NCI-H2227 (cell line): ENCODE results near the gene SLC24A3.

ENCODE experiments used
- DNase-seq: peaks from one replicate; lab custom pipeline; 2025; ENCODE audit not compliant: unreplicated experiment; lab: John Stamatoyannopoulos, UW

SLC24A3 gene

DNA sequence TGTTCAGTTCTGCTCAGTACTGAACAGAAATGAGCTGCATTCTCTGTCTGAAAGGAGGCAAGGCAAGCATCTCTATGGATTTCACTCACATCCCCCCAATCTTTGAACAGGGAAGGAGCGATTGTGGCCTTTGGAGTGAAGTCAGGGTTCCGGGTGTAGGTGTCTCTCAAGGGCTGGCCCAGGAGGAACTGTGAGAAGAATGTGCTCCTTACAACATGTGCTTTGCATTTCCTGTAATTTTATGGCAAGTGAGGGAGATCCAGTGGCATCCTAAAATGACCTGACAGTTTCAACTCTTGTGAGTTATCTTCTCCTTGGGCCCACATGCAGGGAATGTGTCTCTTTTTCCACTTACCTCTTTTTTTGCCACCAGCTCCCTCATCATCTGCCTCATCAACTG lies 482.6 kb downstream of the SLC24A3 start:
- DNase-seq, result no peak

- no peak for DNase-seq
These were observed 484.2 kb downstream of the SLC24A3 start for GRCh38 chr20:19696620-19697019.

DNA sequence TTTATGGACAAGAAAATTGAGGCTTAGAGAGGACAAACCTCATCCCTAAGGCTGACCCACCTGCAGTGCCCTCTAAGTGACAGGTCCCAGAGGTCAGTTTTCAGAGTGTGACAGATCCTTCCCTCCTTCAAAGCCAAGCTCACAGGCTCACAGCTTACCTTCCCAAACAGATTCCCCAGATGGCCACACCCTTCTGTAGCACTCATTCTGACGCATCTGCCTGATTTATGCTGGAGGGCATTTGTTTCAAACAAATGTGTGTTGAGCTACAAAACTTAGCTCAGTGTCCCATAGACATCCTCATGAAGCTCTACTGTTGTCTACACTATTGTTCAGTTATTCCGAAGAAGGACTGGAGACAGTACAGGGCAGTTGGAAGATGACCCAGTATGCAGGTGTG lies 485.0 kb downstream of the SLC24A3 start:
- no peak for DNase-seq

- no peak for DNase-seq
These were observed 486.9 kb downstream of the SLC24A3 start for GRCh38 chr20:19699180-19699971.

GRCh38 chr20:19701429-19701828 lies 489.0 kb downstream of the SLC24A3 start:
- DNase-seq, result no peak

GRCh38 chr20:19706463-19706862 lies 494.0 kb downstream of the SLC24A3 start:
- DNase-seq, result no peak

DNA sequence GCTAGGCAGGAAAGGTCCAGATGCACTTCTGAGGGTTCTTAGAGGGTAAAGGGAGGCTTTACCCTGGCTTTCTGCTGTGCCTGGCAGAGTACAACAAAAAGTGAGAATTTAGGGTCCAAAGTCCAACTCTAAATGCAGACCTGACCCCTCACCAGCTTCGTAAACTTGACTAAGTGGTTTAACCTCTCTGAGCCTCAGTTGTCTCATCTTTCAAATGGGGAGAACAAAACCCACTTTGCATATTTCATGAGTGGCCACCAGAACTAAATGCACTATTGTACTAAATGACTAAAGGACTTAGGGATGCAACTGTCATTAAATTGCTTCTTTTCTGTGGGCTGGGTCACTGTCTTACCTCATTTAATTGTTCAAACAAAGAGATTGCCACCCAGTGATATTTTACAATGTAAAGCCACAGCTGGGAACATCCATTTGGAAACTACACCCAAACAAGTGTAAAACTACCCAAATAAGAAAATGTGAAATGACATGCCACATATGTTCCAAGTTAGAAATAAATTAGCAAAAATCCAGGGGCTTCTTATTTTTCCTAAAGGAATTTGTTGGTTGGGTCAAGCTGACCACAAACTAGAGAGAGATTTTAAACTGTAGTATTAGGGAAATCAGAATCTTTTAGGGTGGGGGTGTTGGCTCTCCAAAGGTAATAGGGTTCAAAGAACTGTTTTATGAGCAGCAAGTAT lies 497.3 kb downstream of the SLC24A3 start:
- no peak for DNase-seq

- no peak for DNase-seq
These were observed 498.1 kb downstream of the SLC24A3 start for GRCh38 chr20:19710336-19711120.

DNA sequence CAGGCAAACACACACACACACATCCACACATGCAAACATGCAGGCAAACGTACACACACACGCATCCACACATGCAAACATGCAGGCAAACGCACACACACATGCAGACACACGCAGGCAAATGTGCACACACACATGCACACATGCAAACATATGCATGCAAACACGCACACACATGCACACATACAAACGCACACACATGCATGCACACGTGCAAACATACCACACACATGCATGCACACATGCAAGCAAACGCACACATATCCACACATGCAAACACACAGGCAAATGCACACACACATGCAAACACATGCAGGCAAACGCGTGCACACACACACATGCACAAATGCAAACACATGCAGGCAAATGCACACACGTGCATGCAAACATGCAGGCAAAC lies 498.7 kb downstream of the SLC24A3 start:
- DNase-seq, result no peak

DNA sequence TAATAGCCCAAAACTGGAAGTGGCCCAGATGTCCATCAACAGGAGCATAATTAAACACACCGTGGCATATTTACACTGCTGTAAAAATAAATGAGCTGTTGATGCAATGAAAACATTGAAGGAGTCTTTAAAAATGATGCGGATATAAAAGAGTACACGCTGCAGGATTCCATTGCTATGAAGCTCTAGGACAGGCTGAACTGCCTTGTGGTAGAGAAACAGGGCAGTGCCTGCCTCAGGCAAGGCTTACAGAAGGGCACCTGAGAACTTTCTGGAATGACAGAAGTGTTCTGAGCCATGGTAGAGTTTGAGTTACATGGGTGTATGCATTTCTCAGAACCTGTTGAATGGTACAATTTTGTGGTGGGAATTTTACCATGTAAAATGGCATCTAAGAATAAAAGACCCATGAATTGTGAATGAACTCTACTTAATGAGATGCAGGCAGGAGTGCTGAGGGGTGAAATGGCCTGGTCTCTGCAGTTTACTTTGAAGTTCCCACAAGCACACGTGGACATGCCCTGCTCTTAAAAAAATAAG lies 500.3 kb downstream of the SLC24A3 start:
- no peak for DNase-seq

GRCh38 chr20:19713822-19714578 lies 501.6 kb downstream of the SLC24A3 start:
- no peak for DNase-seq

- no peak for DNase-seq
These were observed 502.1 kb downstream of the SLC24A3 start for GRCh38 chr20:19714579-19714840.

DNA sequence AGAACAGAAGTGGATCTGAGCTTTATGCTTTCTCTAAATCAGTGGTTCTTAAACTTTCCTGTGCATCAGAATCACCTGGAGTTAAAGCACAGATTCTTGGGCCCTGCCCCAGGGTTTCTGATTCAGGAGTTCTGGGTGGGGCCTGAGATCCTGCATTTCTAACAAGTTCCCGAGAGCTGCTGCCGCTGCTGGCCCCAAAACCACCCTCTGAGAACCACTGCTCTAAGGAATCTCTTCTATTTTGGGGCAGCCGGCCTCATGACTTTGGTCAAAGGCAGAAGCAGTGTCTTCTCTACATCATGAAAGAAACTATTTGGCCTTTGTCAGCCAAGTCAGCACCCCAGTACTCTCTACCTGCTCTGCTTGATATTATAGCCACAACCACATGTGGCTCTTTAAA lies 503.5 kb downstream of the SLC24A3 start:
- DNase-seq, result no peak

- DNase-seq, result no peak
These were observed 506.4 kb downstream of the SLC24A3 start for GRCh38 chr20:19718880-19719279.

- DNase-seq, result no peak
These were observed 508.5 kb downstream of the SLC24A3 start for GRCh38 chr20:19720991-19721390.

GRCh38 chr20:19723051-19723450 lies 510.6 kb downstream of the SLC24A3 start:
- DNase-seq, result no peak

DNA sequence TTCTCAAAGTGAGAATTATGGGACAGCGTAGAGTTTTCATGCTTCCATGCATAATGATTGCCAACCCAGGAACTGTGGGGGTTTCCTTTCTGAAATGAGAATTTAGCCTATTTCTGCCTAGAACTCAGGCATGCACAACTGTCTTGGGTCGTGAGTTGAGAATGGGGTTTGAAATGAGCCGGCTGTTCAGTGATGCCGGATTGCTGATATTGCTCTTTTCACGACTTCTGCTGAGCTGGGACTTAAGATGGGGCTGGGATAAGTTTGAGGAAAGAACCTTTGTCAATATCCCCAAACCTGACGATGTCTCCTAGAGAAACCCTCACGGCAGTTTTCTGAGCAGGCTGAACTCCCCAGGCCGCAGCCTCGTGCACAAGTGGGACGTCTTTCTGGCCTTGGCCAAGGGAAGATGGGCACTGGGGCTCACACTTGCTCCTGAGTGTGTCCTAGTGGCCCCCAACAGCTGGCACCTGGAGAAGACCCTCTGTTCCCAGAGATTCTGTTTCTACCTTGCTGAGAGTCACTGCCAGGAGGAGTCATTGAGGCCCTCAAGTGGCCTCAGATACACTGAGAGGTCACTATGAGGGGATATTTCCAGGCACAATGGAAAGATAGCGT lies 511.5 kb downstream of the SLC24A3 start:
- no peak for DNase-seq

DNA sequence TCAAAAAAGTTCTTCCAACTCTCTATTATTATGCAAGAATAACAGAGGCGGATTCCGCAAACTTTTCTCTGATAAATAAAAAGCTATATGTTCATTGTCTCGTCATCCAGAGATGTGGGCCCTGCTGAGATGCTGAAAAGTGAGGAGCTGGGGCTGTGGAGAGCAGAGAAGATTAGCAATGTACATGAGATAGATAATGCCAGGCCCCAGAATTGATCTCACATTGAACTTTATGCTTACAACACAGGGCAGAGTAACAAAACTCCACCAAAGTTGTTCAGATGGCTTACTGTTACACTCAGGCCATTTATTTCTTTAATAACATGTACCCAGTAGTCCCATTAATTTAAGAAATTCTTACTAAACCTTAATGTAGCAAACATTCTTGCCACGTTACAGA lies 512.9 kb downstream of the SLC24A3 start:
- no peak for DNase-seq

GRCh38 chr20:19725814-19726525 lies 513.5 kb downstream of the SLC24A3 start:
- no peak for DNase-seq

DNA sequence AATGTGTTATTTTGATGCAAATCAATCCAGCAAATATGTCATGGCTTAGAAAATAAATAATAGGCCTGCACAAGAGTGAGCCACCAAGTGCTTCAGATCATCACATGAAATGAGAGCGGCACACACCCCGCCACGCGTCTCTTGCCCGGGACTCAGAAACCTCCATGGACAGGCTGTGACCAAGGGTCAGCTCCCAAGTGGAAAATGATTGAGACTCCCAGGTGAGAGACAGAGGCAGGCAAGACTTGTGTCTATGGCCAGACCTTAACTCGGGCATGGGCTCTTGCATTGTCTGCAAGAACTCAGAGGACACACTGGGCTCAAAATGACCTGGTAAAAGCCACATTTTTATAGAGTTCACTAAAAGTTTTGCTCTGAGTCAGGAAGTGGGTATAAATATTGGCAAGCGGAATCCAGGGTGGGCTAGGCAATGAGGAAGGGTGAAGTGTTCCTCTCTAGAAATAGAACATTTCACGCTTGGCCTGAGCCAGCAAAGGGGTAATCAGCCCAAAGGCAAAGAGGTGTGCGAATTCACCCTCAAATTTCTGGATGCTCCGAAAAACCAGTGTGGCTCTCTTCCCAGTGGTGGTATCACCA lies 514.9 kb downstream of the SLC24A3 start:
- no peak for DNase-seq
